Subcutaneous abdominal adipose tissue (tissue), 5 donors: ENCODE data around the gene SIK2.

Source experiments
- H3K27ac ChIP-seq: one replicate; pipeline ENCODE4 v1.7.0; 2013; ENCODE audit warnings: low read depth, mild to moderate bottlenecking, inconsistent platforms, low read length, moderate library complexity
- H3K27me3 ChIP-seq, 5 donors: one replicate each; pipeline ENCODE4 v1.7.0; 2013; ENCODE audit warnings: low read length in 5 of 5, inconsistent platforms in 1 of 5; ENCODE audit not compliant: control insufficient read depth in 5 of 5, insufficient read depth in 4 of 5
- H3K36me3 ChIP-seq, 5 donors: one replicate each; pipeline ENCODE4 v1.7.0; 2013; ENCODE audit warnings: low read length in 5 of 5; ENCODE audit not compliant: control insufficient read depth in 5 of 5, insufficient read depth in 5 of 5
- H3K4me1 ChIP-seq, 5 donors: one replicate each; pipeline ENCODE4 v1.7.0; 2013; ENCODE audit warnings: low read length in 5 of 5, mild to moderate bottlenecking in 3 of 5, moderate library complexity in 1 of 5; ENCODE audit not compliant: control insufficient read depth in 5 of 5, insufficient read depth in 5 of 5
- H3K4me3 ChIP-seq, 5 donors: one replicate each; pipeline ENCODE4 v1.7.0; 2013; ENCODE audit warnings: low read length in 5 of 5, low read depth in 1 of 5
- H3K9ac ChIP-seq, 5 donors: one replicate each; pipeline ENCODE4 v1.7.0; 2013; ENCODE audit warnings: low read length in 5 of 5, mild to moderate bottlenecking in 4 of 5, moderate library complexity in 3 of 5
- H3K9me3 ChIP-seq, 5 donors: one replicate each; pipeline ENCODE4 v1.7.0; 2013; ENCODE audit warnings: low read length in 5 of 5; ENCODE audit not compliant: control insufficient read depth in 5 of 5
- donor health status: healthy.
- donor health status: healthy.
- donor health status: healthy.
- donor health status: healthy.
- donor health status: healthy.

Gene SIK2

DNA sequence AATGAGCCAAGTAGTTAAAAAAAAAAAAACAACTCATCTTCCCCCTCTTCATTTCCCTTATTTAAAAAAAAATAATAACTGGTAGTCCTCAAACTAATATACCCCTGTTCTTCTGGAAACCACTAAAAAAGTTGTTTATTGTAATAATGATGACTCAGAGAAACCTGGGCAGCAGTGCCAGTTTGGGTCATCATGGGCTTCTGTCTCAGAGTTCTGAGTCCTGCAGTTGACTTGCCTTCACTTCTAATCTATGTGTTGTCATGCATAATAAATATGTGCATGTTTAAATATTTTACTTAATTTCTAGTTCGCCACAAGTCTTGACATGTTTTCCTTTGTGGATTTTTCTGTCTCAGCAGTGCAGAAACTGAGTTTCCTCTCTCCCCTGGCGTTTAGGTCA, 117.1 kb downstream of the SIK2 start:
- Histone ChIP-seq H3K27me3 (no peaks in the 10 kb centered on the region), H3K9me3 (no peaks in the 10 kb centered on the region), H3K27ac (peak overlapping the region; percentile 88), H3K4me1 (peaks cover 4 to 16% (median 10%) of the 10 kb centered on the region in 5 donors), H3K9ac (no peak overlapping the region), H3K36me3 (peaks cover 24 to 92% (median 71%) of the 10 kb centered on the region in 5 donors), H3K4me3 (no peak overlapping the region)

DNA sequence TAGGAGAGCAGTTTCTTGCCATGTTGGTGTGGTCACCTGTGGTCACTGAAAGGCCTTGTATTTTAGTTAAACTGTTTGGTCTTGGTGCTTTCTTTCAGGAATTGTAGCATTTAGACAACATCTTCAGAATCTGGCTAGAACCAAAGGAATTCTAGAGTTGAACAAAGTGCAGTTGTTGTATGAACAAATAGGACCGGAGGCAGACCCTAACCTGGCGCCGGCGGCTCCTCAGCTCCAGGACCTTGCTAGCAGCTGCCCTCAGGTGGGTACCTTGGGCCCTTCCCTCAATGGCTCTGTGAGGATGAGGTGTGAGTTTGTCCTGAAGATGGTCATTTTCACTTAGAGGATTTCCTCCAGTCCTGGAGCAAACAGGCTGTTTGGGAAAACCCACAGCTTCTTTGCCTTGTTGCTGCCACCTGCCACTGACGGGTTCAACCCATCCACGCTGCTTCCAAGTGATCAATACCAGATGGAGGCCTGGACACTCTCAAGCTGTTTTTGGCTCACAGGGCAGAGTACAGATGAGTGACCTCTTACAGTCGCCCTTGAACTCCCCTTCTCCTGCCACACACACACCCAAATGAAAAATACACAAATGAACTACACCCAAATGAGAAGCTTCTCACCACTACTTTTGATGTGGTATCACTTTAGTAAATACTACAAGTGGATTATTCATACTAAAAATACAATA, 118.7 kb downstream of the SIK2 start:
- peak overlapping the region; percentile 88 for H3K27ac ChIP-seq
- H3K4me3 ChIP-seq, result no peak overlapping the region
- peaks cover 28 to 94% (median 76%) of the 10 kb centered on the region in 5 donors for H3K36me3 ChIP-seq

GRCh38 chr11:111722501-111722900, 120.3 kb downstream of the SIK2 start:
- Histone ChIP-seq H3K4me1 (peaks cover 4 to 12% (median 10%) of the 10 kb centered on the region in 5 donors), H3K9me3 (no peaks in the 10 kb centered on the region), H3K9ac (no peak overlapping the region), H3K27me3 (no peaks in the 10 kb centered on the region), H3K4me3 (no peak overlapping the region), H3K27ac (no peak overlapping the region), H3K36me3 (peaks cover 26 to 98% (median 92%) of the 10 kb centered on the region in 5 donors)

More for the DNA sequence above, 118.7 kb downstream of the SIK2 start:
- Histone ChIP-seq H3K4me1 (peaks cover 4 to 12% (median 10%) of the 10 kb centered on the region in 5 donors), H3K9me3 (no peaks in the 10 kb centered on the region), H3K9ac (no peak overlapping the region), H3K27me3 (no peaks in the 10 kb centered on the region)

- H3K27me3 ChIP-seq, result no peaks in the 10 kb centered on the region
- no peak overlapping the region for H3K4me3 ChIP-seq
- H3K4me1 ChIP-seq, result peaks cover 2 to 4% (median 4%) of the 10 kb centered on the region in 5 donors
- H3K36me3 ChIP-seq, result peaks cover 25 to 92% (median 88%) of the 10 kb centered on the region in 5 donors
- H3K9me3 ChIP-seq, result no peaks in the 10 kb centered on the region
- H3K27ac ChIP-seq, result peak overlapping the region; percentile 10
- peak overlapping the region in 1 of 5 donors; percentile 38 for H3K9ac ChIP-seq
Measured at GRCh38 chr11:111723595-111723994, 121.3 kb downstream of the SIK2 start.

- no peaks in the 10 kb centered on the region for H3K27me3 ChIP-seq
- no peaks in the 10 kb centered on the region for H3K9me3 ChIP-seq
- peaks cover 25 to 87% (median 81%) of the 10 kb centered on the region in 5 donors for H3K36me3 ChIP-seq
- H3K27ac ChIP-seq, result peak overlapping the region; percentile 14
- H3K4me3 ChIP-seq, result no peak overlapping the region
- H3K4me1 ChIP-seq, result peaks cover 7 to 10% (median 9%) of the 10 kb centered on the region in 5 donors
- H3K9ac ChIP-seq, result peak overlapping the region in 1 of 5 donors; percentile 13
Measured at GRCh38 chr11:111724615-111725129, 122.4 kb downstream of the SIK2 start.

DNA sequence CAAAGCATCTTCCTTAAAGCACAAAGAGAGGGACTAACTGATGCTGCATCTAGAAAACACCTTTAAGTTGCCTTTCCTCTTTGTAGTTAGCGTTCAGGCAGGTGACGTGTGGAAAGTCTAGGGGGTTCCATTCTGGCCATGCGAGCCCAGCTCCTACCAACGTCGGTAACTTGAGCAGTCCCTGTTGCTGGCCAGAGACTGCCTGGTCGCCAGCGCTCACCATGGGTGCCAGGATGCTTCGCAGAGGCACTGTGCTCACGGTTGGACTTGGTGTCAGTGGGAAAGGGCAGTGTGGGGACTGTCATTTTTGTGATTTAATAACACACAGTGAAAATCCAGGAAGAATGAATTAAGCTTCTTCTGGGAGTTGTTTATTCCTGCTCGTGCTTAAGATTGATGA, 123.4 kb downstream of the SIK2 start:
- Histone ChIP-seq H3K4me1 (peaks cover 7 to 17% (median 15%) of the 10 kb centered on the region in 5 donors), H3K36me3 (peaks cover 22 to 78% (median 71%) of the 10 kb centered on the region in 5 donors), H3K4me3 (no peak overlapping the region), H3K27ac (no peak overlapping the region), H3K9ac (no peak overlapping the region), H3K9me3 (no peaks in the 10 kb centered on the region), H3K27me3 (no peaks in the 10 kb centered on the region)

DNA sequence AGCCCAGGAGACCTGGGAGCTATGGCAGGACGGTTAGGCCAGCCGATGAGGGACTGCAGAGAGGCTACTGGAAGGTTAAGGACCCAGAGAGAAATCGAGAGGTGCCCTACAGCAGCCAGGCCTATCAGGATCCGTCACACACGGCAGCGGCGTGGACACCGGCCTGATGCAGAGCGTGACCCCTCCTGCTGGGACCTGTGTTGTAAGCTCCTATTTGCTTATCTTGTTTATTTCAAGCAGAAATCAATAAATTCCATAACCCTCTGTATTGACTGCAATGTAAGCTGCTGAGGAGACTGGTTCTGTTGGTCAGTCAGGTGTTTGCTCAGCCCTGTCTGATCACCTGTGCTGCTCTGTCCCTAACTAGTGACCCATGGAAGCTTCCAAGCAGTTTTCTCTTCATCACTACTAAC, 124.1 kb downstream of the SIK2 start:
- Histone ChIP-seq H3K36me3 (peaks cover 21 to 71% (median 64%) of the 10 kb centered on the region in 5 donors), H3K27me3 (no peaks in the 10 kb centered on the region), H3K9ac (no peak overlapping the region), H3K27ac (peak overlapping the region; percentile 54), H3K4me3 (no peak overlapping the region), H3K9me3 (no peaks in the 10 kb centered on the region), H3K4me1 (peaks cover 9 to 23% (median 21%) of the 10 kb centered on the region in 5 donors)

DNA sequence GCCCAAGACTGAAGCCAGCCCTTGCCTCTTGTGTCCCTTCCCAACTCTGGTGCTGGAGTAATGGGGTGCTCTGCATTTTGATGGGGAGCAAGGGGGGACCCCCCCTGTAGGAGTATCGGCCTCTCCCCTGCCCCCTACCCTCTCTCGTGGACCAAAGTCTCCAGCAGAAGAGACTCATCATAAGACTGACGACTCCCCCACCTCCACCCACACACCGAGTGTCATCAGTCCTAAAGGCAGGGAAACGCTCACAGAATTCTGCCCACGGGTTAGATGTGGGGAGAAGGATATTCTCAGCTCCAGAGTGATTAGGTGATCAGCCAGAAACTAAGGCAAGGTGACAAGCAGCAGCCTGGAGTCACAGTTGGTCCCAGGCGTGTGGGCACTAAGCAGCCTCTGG, 125.2 kb downstream of the SIK2 start:
- H3K27me3 ChIP-seq, result no peaks in the 10 kb centered on the region
- no peaks in the 10 kb centered on the region for H3K9me3 ChIP-seq
- H3K36me3 ChIP-seq, result peaks cover 16 to 60% (median 53%) of the 10 kb centered on the region in 5 donors
- no peak overlapping the region for H3K4me3 ChIP-seq
- H3K4me1 ChIP-seq, result peaks cover 12 to 33% (median 31%) of the 10 kb centered on the region in 5 donors
- no peak overlapping the region for H3K9ac ChIP-seq
- H3K27ac ChIP-seq, result peak overlapping the region; percentile 54

DNA sequence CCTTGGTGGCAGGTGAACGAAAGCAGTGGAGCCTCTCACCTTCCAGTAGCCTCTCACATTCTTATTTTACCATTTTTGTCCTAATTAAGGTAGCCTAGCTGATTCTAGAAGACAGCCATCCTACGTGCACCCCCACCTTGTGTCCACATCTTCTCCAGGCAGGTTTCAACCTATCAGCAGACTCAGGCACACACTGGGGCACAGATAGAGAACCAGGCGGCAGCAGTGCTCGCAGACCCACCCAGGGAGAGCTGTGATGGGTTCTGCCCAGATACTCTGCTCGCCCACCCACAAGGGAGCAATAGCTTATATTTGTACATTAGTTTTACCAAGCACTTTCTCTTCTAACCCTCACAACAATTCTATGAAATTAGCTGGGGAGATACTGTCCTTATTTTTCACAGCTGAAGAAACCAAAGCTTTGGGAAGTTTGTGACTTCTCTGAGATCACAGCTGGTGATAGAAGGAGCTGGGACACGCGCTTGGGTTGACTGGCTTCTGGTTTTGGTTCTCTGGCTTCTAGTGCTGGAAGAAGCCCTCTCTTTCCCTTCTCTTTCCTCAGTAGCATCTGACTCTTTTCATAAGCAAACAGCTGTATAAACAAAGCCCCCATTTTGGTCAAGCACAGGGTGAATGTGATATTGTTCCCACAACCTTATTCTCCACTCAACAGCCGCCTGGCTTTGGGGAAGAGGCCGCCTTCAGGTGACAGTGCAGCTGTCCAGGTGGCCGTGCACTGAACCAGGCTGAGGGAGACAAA, 127.0 kb downstream of the SIK2 start:
- Histone ChIP-seq H3K4me3 (no peak overlapping the region), H3K36me3 (peaks cover 10 to 42% (median 35%) of the 10 kb centered on the region in 5 donors), H3K9ac (peak overlapping the region in 2 of 5 donors; percentile 18 to 22), H3K27ac (peak overlapping the region; percentile 100), H3K27me3 (no peaks in the 10 kb centered on the region), H3K4me1 (peaks cover 29 to 52% (median 50%) of the 10 kb centered on the region in 5 donors), H3K9me3 (no peaks in the 10 kb centered on the region)
